HG02588 (cell line): ENCODE measurements around the gene EMC9.
A peak's percentile ranks its signal among the peaks of the same experiment; 100 is the strongest.

Experiments
- ATAC-seq: cut with Tn5 transposase; IDR thresholded peaks from one replicate; pipeline ENCODE4 v1.9.1; 2021; ENCODE audit warnings: mild to moderate bottlenecking, moderate library complexity; ENCODE audit not compliant: unreplicated experiment

Gene EMC9

DNA sequence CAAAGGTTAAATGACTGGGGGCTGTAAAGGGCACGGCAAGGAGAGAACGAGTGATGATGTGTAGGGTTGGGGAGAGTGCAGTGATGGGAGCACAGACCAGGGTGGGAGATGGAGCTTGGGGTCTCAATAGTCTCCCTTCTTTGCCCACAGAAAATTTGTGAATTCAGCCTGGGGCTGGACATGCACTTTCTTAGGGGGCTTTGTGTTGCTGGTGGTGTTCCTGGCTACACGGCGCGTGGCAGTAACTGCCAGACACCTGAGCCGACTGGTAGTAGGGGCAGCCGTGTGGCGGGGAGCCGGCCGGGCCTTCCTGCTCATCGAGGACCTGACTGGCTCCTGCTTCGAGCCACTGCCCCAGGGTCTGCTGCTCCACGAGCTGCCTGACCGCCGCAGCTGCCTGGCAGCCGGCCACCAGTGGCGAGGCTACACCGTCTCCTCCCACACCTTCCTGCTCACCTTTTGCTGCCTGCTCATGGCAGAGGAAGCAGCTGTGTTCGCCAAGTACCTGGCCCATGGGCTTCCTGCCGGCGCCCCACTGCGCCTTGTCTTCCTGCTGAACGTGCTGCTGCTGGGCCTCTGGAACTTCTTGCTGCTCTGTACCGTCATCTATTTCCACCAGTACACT is 9.2 kb downstream of the EMC9 start:
- no peak for ATAC-seq

DNA sequence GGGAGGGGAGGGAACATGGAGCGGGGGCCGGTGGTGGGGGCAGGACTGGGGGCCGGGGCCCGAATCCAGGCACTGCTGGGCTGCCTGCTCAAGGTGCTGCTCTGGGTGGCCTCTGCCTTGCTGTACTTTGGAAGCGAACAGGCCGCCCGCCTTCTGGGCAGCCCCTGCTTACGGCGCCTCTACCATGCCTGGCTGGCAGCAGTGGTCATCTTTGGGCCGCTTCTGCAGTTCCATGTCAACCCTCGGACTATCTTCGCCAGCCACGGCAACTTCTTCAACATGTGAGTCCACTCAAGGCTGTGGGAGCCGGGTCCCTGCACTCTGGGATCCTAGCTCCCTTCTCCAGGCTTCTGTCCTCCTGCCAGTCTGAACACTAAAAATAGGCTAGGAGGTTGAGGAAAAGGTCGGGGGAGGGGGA is 9.8 kb downstream of the EMC9 start:
- no peak for ATAC-seq

DNA sequence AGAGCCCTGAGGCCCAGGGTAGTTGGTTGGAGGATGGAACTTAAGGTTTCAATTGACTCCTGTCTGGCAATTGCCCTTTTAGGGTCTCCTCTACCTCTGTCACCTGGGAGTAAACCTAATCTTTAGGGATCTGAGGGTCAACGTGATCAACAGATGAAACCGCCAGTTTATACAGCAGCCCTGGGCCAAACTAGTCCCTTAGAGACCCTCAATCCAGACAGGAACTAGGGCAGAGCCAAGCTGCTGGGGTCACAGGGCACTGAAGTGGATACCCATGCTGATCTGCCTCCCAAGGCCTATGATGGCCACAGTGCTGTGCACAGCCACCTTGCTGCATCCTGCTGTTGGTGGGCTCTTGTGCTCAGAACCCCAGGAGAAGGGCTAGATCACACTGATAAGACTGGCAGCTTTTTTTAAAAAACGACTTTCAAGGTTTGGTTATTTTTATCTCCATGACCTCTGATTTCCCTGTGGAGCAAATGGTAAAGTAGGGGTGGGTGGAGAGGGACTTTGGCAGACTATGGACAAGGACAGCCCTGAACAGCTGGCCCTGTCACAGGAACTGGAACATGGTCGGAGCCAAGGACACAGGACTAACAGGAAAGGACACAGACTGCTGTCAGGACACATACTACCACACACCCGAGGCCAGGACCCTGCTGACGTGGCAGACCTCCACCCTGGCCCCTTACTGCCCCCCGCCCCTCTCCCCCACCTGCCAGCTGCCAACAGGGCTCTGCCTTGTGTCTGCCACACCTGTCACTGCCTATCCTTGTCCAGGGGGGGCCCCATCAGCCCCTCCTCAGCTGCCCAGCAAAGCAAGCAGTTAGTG is 10.5 kb downstream of the EMC9 start:
- no peak for ATAC-seq

DNA sequence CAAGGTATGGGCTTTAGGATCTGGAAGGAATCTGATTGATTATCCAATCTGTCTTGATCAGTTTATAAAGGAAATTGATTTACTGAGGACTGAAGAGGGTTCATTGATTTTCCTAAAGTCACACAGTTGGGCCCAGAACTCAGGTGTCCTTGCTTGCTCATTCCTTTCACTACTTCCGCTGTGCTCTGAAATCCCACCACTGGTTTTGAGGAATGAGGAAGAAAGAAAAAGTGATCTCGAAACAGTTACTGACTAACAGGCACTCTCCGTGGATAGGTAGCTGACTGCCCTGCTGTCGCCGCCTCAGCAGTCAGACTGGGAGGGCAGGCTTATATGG is 11.0 kb downstream of the EMC9 start, which contains the start of gene FITM1:
FITM1 (plus strand) TSS at position 280 of the 337 bp plus-strand sequence. CDS start 905 bp downstream, outside the sequence.
- ATAC-seq: no peak

DNA sequence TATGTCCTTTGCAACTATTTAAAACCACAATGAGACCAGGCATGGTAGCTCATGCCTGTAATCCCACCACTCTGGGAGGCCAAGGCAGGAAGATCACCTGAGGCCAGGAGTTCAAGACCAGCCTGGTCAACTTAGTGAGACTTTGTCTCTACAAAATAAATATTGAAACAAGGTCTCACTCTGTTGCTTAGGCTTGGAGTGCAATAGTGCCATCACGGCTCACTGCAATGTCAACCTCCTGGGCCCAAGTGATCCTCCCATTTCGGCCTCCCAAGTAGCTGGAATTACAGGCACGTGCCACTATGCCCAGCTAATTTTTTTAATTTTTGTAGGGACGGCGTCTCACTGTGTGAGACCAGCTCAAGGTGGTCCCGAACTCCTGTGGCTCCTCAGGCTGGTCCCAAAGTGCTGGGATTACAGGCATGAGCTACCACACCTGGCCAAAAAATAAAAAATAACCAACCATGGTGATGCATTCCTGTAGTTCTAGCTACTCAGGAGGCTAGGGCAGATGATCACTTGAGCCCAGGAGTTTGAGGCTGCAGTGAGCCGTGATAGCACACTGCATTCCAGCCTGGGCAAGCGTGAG is 11.9 kb downstream of the EMC9 start:
- ATAC-seq: no peak

DNA sequence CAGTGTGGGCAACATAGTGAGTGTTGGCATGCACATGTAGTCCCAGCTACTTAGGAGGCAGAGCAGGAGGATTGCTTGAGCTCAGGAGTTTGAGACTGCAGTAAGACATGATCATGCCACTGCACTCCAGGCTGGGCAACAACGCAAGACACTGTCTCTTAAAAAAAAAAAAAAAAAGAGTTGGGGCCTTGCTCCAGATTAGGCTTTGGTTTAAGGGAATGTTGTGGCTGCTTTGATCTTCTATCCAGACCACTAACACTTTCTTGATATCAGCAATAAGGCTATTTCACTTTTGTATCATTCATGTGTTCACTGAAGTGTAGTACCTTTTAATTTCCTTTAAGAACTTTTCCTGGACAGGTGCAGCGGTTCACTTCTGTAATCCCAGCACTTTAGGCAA is 13.7 kb downstream of the EMC9 start:
- ATAC-seq: no peak

DNA sequence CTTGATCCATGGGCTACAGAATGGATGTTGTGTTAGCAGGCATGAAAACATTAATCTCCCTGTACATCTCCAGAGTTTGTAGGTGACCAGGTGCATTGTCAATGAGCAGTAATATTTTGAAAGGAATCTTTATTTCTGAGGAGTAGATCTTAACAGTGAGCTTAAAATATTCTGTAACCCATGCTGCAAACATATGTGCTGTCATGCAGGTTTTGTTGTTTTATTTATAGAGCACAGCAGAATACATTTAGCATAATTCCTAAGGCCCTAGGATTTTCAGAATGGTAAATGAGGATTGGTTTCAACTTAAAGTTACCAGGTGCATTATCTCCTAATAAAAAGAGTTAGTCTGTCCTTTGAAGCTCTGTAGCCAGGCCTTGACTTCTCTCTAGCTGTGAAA is 14.5 kb downstream of the EMC9 start:
- ATAC-seq: no peak

DNA sequence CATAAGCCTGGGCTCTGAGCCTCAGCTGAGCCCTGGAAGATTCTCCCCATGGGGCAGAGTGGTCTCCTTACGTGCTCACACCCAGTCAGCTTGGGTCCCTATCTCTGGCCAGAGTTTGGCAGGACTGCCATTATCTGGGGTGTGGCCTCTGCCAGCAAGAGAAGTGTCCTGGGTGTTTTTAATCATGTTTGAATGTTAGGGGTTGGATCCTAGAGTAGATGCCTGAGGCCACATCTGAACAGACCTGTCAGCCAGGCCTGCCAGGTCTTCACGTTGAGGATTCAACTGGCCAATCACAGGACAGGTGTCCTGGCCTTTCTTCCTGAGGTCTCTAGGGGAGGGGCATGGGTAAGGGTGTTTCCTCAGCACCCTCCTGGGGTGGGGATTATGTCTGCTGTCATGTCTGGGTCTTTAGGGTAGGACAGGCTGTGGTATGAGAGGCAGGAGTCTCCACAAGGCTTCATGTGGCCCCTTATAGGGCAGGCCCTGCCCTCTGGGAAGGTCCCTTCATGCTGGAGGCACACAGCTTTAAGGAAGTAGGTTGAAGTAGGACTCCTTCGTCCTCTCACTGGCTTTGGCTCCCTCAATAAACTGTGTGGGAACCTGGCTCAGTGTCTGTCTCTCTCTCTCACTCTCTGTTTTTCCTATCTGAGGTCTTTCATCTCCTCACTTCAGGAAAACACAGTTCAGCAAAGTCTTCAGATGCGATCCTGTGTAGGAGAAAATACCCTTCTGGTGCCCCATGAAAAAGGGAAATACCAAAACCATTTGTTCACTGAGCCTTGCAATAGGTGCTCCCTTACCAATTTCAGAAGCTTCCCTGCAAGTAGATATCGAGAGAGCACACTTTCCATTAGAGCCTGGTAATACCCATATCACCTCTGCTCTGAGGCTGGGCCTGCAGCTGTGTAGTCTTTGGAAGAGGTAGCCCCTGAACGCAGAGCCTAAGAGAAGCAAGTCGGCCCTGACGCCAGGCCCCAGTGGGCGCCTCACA is 17.7 kb downstream of the EMC9 start:
- ATAC-seq: peak; percentile 74

DNA sequence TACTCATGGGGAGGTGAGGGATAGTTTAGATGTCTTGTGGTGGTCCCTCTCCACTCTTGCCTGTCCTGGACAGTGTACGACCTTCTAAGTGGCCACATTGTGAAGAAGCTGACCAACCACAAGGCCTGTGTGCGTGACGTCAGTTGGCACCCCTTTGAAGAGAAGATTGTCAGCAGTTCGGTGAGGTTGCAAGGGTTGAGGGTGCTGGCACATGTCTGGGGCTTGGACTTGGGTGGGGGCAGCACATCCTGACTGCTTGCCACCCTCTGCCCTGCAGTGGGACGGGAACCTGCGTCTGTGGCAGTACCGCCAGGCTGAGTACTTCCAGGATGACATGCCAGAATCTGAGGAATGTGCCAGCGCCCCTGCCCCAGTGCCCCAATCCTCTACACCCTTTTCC is 18.5 kb downstream of the EMC9 start:
- ATAC-seq: no peak

DNA sequence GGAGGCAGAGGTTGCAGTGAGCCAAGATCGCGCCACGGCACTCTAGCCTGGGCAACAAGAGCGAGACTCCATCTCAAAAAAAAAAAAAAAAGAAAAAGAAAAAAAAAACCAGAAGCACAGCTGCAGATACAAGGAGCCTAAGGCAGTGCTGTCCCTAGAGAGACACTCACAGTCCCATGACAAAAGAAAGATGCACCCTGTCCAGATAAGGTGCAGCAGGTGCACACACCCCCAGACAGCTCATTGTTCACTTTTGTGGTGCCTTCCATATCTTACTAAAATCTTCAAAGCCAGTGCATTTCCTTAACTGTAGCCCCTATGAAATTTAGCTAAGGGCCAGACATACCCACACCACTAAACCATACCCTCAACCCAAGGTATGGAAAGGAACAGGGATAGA is 19.0 kb downstream of the EMC9 start:
- ATAC-seq: no peak

DNA sequence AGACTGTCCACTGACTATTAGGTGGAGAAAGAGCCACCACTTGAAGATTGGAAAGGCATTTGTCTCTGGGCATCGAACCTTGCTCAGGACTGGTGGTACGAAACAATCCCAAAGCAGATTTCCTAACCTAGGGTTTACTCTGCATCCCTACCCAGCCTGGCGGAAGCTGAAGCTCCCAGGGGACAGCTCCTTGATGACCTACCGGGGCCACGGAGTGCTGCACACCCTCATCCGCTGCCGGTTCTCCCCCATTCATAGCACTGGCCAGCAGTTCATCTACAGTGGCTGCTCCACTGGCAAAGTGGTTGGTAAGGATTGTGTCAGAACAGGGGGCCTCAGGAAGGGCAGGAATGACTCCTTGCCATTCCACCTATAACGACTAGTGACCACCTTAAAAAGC is 20.2 kb downstream of the EMC9 start:
- no peak for ATAC-seq

DNA sequence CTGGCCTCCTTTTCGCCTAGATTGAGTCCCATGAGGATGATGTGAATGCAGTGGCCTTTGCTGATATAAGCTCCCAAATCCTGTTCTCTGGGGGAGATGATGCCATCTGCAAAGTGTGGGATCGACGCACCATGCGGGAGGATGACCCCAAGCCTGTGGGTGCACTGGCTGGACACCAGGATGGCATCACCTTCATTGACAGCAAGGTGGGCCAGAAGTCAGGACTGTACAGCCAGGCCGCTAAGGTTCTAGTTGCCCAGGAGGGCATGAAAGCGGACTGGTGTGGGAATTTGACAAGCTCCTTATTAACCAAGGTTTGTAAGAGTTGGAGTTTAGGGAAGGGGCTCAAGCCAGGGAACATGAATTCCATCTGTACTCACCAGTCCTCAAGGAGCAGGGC is 21.7 kb downstream of the EMC9 start:
- no peak for ATAC-seq

DNA sequence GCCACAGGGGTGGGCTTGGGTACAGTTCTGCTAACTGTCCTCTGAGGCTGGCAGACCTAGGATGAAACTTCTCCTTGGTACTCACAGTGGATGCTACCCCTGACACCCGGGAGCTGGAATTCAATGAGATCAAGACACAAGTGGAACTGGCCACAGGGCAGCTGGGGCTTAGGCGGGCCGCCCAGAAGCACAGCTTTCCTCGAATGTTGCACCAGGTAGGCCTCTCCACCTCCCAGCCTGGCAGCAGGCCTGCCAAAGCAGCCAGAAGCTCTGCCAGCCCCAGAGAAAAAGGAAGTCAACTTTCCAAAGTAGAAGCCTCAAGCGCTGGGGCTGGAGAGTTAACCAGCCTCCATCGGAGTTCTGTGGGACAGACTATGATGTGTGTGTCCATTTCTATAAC is 24.2 kb downstream of the EMC9 start:
- ATAC-seq: no peak

DNA sequence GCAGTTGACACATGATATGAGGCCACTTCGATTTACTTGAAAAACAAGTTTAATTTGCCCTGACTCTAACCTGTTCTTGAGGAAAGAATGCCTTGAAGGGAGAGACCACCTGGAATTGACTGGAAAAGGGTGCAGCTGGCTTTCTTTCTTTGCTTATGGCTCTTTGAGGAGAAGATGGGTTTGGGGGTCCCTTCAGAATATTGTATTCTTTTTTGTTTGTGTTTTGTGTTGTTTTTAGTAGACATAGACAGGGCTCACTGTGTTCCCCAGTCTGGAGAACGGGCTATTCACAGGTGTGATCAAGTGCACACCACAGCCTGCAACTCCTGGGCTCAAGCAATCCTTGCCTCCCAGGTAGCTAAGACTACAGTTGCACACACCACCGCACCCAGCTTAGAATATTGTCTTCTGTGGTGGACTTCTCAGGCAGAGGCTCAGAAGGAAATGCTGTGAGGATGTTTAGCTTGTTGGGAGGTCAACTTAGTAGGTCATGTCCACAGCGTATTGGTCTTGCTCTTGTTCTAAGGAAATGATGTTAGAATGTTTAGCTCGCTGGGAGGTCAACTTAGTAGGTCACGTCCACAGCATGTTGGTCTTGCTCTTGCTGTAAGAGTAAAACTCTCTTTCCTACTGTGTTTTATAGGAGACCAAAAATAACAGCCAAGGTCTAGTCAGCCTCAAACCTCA is 25.1 kb downstream of the EMC9 start:
- ATAC-seq: no peak

DNA sequence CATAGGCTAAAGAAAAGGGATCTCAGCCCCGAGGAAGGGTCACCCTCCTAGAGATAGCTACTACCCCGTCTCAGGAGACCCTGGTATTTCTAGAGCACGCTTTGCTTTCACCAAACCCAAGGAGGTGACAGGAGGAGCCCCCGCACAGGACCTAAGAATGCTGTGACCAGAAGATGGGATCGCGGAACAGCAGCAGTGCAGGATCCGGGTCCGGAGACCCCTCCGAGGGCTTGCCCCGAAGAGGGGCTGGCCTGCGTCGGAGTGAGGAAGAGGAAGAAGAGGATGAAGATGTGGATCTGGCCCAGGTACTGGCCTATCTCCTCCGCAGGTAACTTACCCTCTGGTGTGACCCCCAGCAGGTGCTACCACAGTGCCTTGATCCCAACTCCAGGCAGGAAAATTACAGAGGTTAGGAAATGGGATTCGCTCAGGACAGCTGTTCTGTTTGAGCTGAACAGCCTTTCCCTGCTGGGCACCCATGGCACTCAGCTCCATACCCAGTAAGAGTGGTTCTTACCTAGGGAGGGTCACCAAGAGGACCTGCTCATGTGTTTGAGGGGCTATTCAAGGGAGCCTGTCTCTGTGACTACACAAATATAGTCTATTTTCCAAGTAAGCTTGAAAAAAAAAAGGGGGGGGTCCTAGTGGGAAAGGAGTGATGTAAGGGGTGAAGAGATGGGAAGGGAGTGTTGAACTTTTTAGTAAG is 25.8 kb downstream of the EMC9 start:
- ATAC-seq: no peak

DNA sequence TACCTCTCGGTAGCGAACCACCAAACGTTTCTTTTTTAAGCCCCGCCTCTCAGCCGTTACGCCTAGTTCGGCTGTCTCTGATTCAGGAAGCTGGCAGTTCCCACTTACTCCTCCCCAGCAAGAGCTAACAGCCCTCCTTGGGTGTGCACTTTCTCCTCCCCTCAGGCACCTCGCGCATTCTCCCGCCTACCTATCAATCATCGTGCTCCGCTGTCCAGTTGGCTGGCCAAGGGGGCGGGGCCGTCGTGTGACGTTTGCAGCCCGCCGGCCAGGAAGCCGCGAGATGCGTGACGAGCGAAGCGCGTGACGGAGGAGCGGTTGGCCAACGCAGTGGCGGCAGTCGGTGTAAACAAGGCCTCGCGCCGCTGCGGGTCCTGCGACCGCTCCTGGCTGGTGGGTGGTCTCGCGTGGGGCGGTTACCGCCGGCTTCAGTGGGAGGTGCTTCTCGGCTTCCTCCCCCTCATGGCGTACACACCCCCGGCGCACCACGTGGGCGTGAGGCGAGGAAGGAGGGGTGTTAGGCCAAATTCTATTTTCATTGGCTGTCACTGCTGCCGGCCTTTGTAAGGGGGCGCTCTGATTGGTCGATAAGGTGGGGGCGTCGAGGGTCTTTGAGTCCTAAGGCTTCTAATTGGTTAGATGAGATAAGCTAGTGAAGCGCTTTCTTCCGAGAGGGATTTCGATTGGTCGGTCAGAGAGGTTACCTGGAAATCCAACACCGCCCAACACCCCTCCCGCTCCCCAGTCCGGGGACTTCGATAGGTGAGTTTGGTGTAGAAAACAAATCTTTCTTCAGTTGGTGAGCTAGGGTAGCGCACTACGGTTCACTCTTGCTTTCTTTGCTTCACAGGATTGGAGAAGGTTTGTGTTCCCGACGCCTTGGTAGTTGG is 26.6 kb downstream of the EMC9 start, which contains the start of the genes DCAF11 and NRL:
DCAF11 (plus strand) TSS at position 246 of the 890 bp plus-strand sequence. CDS start 818 bp downstream, outside the sequence.
NRL (minus strand) TSS at position 418 of the 890 bp plus-strand sequence. CDS start 32,101 bp downstream, outside the sequence.
- peak; percentile 76 for ATAC-seq

DNA sequence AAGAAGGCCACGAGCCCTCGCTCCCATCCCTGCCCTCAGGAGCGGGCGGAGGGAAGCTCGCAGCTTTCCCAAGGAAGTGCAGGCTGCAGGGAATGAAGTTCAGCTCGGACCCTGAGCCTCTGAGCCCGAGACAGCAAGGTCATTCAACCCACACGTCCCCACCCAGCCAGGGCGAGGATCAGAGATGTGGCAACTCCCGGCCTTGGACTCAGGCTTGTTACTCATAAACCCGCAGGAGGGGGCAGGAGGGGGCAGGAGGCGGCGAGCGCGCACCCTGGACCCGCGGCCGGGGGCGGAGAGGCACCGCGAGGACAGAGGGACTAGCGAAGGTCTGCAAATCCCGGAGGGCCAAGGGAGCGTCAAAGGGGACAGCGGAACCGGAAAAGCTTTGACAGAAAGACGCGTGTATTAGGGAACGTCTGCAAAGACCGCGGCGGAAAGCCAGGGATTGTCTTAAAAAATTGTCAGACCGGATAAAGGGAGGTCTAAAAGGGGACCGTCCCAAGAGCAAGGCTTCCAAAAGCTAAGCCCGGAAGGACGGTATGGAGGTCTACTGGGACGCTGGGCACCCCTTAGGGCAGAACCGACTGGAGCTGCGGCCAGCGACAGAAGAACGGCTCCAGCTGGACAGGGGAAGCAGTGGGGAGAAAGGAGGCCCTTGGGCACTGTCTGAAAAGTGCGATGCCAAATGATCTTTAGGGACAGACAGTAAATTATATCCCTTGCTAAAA is 27.4 kb downstream of the EMC9 start:
- peak; percentile 24 for ATAC-seq

DNA sequence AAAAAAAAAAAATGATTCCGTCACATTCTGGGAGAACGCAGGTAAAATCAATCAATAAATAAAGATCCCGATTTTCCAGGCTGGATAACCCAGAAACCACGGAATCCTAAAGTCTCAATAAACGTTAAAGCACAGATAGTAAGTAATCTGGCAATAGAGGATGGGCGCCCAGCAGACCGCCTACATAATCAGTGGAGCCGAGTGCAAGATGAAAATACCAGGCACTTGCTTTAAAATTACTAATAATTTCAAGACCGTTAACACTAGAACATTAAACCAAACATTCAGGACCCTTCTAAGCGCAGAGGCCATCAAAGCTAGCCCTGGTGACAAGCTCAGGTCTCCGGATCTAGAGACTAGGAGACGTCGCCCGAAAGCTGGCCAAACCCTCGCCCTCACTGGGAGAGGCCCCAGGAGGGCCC is 28.0 kb downstream of the EMC9 start:
- ATAC-seq: no peak
